ENCODE measurements around the gene PANX2.

The PANX2 gene

GRCh38 chr22:50183141-50183971 lies 12.8 kb downstream of the PANX2 start:
- no peak for DNase-seq (ENCODE audit: low read depth in 2 of 2, low spot score in 1 of 2)

GRCh38 chr22:50184004-50184901 lies 13.7 kb downstream of the PANX2 start:
- DNase-seq (ENCODE audit: low read depth in 2 of 2, low spot score in 1 of 2): no peak

GRCh38 chr22:50184902-50185374 lies 14.4 kb downstream of the PANX2 start:
- no peak for DNase-seq (ENCODE audit: low read depth in 2 of 2, low spot score in 1 of 2)

- DNase-seq (ENCODE audit: low read depth in 2 of 2, low spot score in 1 of 2): peak; percentile 55 to 80
These were observed 15.0 kb downstream of the PANX2 start, which contains the start of gene TRABD for GRCh38 chr22:50185375-50186087. TSS of gene TRABD (plus strand) at chr22:50185913. CDS start at chr22:50193061, 7,148 bp downstream.

GRCh38 chr22:50186181-50186714 lies 15.7 kb downstream of the PANX2 start:
- DNase-seq (ENCODE audit: low read depth in 2 of 2, low spot score in 1 of 2): no peak

- DNase-seq (ENCODE audit: low read depth in 2 of 2, low spot score in 1 of 2): no peak
These were observed 16.4 kb downstream of the PANX2 start for GRCh38 chr22:50186761-50187523.

- no peak for DNase-seq (ENCODE audit: low read depth in 2 of 2, low spot score in 1 of 2)
These were observed 17.8 kb downstream of the PANX2 start for GRCh38 chr22:50188356-50188755.

GRCh38 chr22:50189184-50189848 lies 18.8 kb downstream of the PANX2 start:
- no peak for DNase-seq (ENCODE audit: low read depth in 2 of 2, low spot score in 1 of 2)

GRCh38 chr22:50189849-50190181 lies 19.3 kb downstream of the PANX2 start:
- no peak for DNase-seq (ENCODE audit: low read depth in 2 of 2, low spot score in 1 of 2)

GRCh38 chr22:50190182-50190940 lies 19.8 kb downstream of the PANX2 start:
- peak; percentile 60 to 65 for DNase-seq (ENCODE audit: low read depth in 2 of 2, low spot score in 1 of 2)

GRCh38 chr22:50190941-50191741 lies 20.6 kb downstream of the PANX2 start:
- peak; percentile 41 to 52 for DNase-seq (ENCODE audit: low read depth in 2 of 2, low spot score in 1 of 2)

GRCh38 chr22:50192436-50193204 lies 22.1 kb downstream of the PANX2 start:
- no peak for DNase-seq (ENCODE audit: low read depth in 2 of 2, low spot score in 1 of 2)

GRCh38 chr22:50193621-50194020 lies 23.1 kb downstream of the PANX2 start:
- DNase-seq (ENCODE audit: low read depth in 2 of 2, low spot score in 1 of 2): no peak

GRCh38 chr22:50194037-50194805 lies 23.7 kb downstream of the PANX2 start:
- no peak for DNase-seq (ENCODE audit: low read depth in 2 of 2, low spot score in 1 of 2)

GRCh38 chr22:50196256-50196655 lies 25.7 kb downstream of the PANX2 start:
- no peak for DNase-seq (ENCODE audit: low read depth in 2 of 2, low spot score in 1 of 2)

- no peak for DNase-seq (ENCODE audit: low read depth in 2 of 2, low spot score in 1 of 2)
These were observed 26.7 kb downstream of the PANX2 start for GRCh38 chr22:50197000-50197800.

Data from stimulated activated CD8-positive, alpha-beta memory T cell treated with anti-CD3 and anti-CD28 coated beads, Interleukin-4, amount 100 ng/mL, for 1 hour (primary cell).